Measurements from ENCODE around the gene VPS4A.

VPS4A gene

DNA sequence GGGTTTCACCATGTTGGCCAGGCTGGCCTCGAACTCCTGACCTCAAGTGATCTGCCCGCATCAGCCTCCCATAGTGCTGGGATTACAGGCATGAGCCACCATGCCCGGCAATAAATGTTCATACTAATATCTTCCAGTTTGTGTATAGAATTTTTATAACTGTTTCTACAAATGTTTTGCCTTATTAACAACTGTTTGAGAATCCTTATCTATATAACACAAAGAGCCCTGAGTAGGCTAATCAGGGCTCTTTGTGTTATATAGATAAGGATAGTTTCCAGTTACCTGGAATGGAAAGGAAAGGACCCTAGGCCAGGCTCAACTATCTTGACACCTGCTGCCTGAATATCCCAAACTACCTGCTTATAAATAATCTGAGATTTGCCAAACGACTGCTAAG lies 57.7 kb downstream of the VPS4A start:
- DNase-seq, result no peak

DNA sequence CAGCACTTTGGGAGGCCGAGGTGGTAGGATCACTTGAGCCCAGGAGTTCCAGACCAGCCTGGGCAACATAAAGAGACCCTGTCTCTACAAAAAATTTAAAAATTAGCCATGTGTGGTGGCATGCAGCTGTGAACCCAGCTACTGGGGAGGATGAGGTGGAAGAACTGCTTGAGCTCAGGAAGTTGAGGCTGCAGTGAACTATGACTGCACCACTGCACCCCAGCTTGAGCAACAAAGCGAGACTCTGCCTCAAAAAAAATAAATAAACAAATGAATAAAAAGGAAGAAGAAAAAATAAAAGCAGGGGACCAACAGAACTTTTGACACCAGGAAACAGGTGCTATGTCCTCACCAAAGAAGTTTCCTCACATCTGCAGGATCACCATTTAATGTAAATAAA lies 60.4 kb downstream of the VPS4A start:
- peak; percentile 16 for DNase-seq

DNA sequence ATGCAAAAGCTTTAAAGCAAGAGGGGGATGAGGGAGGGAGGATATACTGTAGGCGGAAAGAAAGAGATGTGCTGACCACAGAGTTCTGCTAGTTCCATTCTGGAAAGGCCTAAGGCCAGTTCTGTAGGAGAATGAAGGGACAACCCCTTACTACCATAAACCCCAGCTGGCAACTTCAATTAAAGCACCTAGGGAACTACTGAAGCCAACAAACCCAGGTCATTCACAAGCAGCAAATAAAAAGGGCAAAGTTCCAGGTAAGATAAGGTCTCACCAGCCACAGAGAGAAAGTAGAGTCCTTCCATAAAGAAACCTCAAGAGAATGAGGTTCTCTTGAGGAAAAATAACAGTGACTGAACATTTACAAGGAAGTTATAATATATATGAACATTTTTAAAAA lies 61.9 kb downstream of the VPS4A start:
- DNase-seq, result peak; percentile 3
